HG03521 (cell line): ENCODE results near the gene UBE3C.
A peak's percentile ranks its signal among the peaks of the same experiment; 100 is the strongest.
"Not testable (repeated sequence)": the region's sequence is repeated elsewhere in the genome, so short reads cannot be mapped to it uniquely, and the experiment has no call there.

Experiments used
- ATAC-seq: cut with Tn5 transposase; IDR thresholded peaks from one replicate; pipeline ENCODE4 v1.9.1; 2021; ENCODE audit warnings: mild to moderate bottlenecking, moderate library complexity; ENCODE audit not compliant: unreplicated experiment

Gene UBE3C

GRCh38 chr7:157235357-157236333 lies 96.9 kb downstream of the UBE3C start:
- ATAC-seq = no peak

GRCh38 chr7:157238087-157238486 lies 99.4 kb downstream of the UBE3C start:
- ATAC-seq = no peak

GRCh38 chr7:157239571-157240270 lies 101.0 kb downstream of the UBE3C start:
- no peak for ATAC-seq

- ATAC-seq = no peak
Observed at GRCh38 chr7:157241631-157242030, 102.9 kb downstream of the UBE3C start.

GRCh38 chr7:157244516-157245294 lies 106.0 kb downstream of the UBE3C start:
- ATAC-seq = no peak

GRCh38 chr7:157246052-157246451 lies 107.3 kb downstream of the UBE3C start:
- no peak for ATAC-seq

GRCh38 chr7:157248659-157249058 lies 109.9 kb downstream of the UBE3C start:
- ATAC-seq = no peak

GRCh38 chr7:157250605-157251228 lies 112.0 kb downstream of the UBE3C start:
- peak; percentile 75 for ATAC-seq

- ATAC-seq = not testable (repeated sequence)
Observed at GRCh38 chr7:157251817-157252216, 113.1 kb downstream of the UBE3C start.

- ATAC-seq = no peak
Observed at GRCh38 chr7:157253850-157254249, 115.1 kb downstream of the UBE3C start.

- not testable (repeated sequence) for ATAC-seq
Observed at GRCh38 chr7:157254781-157255180, 116.1 kb downstream of the UBE3C start.

- ATAC-seq = no peak
Observed at GRCh38 chr7:157255201-157255606, 116.5 kb downstream of the UBE3C start.

- ATAC-seq = no peak
Observed at GRCh38 chr7:157263156-157263555, 124.4 kb downstream of the UBE3C start.

- no peak for ATAC-seq
Observed at GRCh38 chr7:157265051-157265450, 126.3 kb downstream of the UBE3C start.

GRCh38 chr7:157266272-157266671 lies 127.5 kb downstream of the UBE3C start:
- no peak for ATAC-seq

- ATAC-seq = no peak
Observed at GRCh38 chr7:157267516-157267915, 128.8 kb downstream of the UBE3C start.

- no peak for ATAC-seq
Observed at GRCh38 chr7:157267956-157268355, 129.2 kb downstream of the UBE3C start.

GRCh38 chr7:157268540-157268939 lies 129.8 kb downstream of the UBE3C start:
- ATAC-seq = no peak

- no peak for ATAC-seq
Observed at GRCh38 chr7:157269341-157270059, 130.8 kb downstream of the UBE3C start.

GRCh38 chr7:157270060-157270444 lies 131.3 kb downstream of the UBE3C start:
- ATAC-seq = no peak
